ENCODE data around the gene LPIN1. TPM values are rescaled to one million over a fixed set of nuclear protein-coding genes. Genes with fewer than 3 reads are reported as not detected.
A peak's percentile ranks its signal among the peaks of the same experiment; 100 is the strongest.

Gene LPIN1
- polyA plus RNA-seq, 2 of the 4 experiments (the other 2 are of a cell fraction), result 19.2 to 27.5 TPM

GRCh38 chr2:11761259-11761658 lies 14.8 kb downstream of the LPIN1 start:
- FAIRE-seq, result no peak
- H3K27ac ChIP-seq, result no peak overlapping the region
- peaks cover 5% of the 10 kb centered on the region; the same call in 1 of the 3 replicates for H3K4me1 ChIP-seq
- DNase-seq (ENCODE audit: low read depth in 1 of 2, low spot score in 1 of 2), result no peak
- POLR2A ChIA-PET, result no interaction called here
- TF ChIP-seq NFE2L2 (conservative IDR thresholded peaks at IDR 0.05; ENCODE audit: low read length) (no peak), POLR2AphosphoS2 (conservative IDR thresholded peaks at IDR 0.05; ENCODE audit: low read length) (no peak), ELK1 (IDR thresholded peaks at IDR 0.05; ENCODE audit: low read depth, low read length) (no peak), MAZ (IDR thresholded peaks at IDR 0.05; ENCODE audit: borderline replicate concordance, low read depth, low read length) (no peak), BCL3 (IDR thresholded peaks at IDR 0.05) (no peak), JUNB (IDR thresholded peaks at IDR 0.05) (no peak), HOXB5 (CRISPR knock-in tag; IDR thresholded peaks at IDR 0.05) (no peak)
- no peak overlapping the region for H3K4me2 ChIP-seq
- WGBS (ENCODE audit: missing lambda C conversion rate), result 44% methylated on average over 2 of the region's 2 CpGs
- peak in 1 of 2 experiments; percentile 44; a peak in 2 of 6 replicates for ATAC-seq
- H3K9me3 ChIP-seq, result no peaks in the 10 kb centered on the region
- no peak overlapping the region for H3K4me3 ChIP-seq
- CTCF ChIA-PET, result interaction anchor here (1.0 to 4.9 kb wide), 9 partner anchors 11 to 629 kb away, joined by 3 to 20 read pairs (median 5); no protein-coding TSS in a partner anchor

- no peak overlapping the region for H3K4me2 ChIP-seq
- no peaks in the 10 kb centered on the region for H3K9me3 ChIP-seq
- DNase-seq (ENCODE audit: low read depth in 1 of 2, low spot score in 1 of 2) (no peak), FAIRE-seq (no peak), ATAC-seq (no peak)
- POLR2A ChIA-PET, result no interaction called here
- WGBS (ENCODE audit: missing lambda C conversion rate), result 92% methylated on average over 14 of the region's 14 CpGs
- no peak overlapping the region for H3K27ac ChIP-seq
- TF ChIP-seq JUN (IDR thresholded peaks at IDR 0.05) (no peak), HOXB5 (CRISPR knock-in tag; IDR thresholded peaks at IDR 0.05) (no peak), MYC (IDR thresholded peaks at IDR 0.05; ENCODE audit: borderline replicate concordance, low read length) (no peak), TFCP2L1 (CRISPR knock-in tag; IDR thresholded peaks at IDR 0.05) (no peak), GATA3 (IDR thresholded peaks at IDR 0.05; ENCODE audit: borderline replicate concordance) (no peak), RNF2 (IDR thresholded peaks at IDR 0.05; ENCODE audit: borderline replicate concordance, low read depth) (no peak), CEBPB (IDR thresholded peaks at IDR 0.05) (no peak), HOXB13 (CRISPR knock-in tag; IDR thresholded peaks at IDR 0.05; ENCODE audit: low read depth) (no peak), ZSCAN20 (CRISPR knock-in tag; IDR thresholded peaks at IDR 0.05) (no peak), FOXS1 (CRISPR knock-in tag; IDR thresholded peaks at IDR 0.05) (no peak), CTCF (IDR thresholded peaks at IDR 0.05) (no peak), ELK1 (IDR thresholded peaks at IDR 0.05; ENCODE audit: low read depth, low read length) (no peak), ESRRA (IDR thresholded peaks at IDR 0.05; ENCODE audit: borderline replicate concordance, low read length) (no peak), RCOR1 (IDR thresholded peaks at IDR 0.05; ENCODE audit: low read depth, low read length) (no peak), MAX (IDR thresholded peaks at IDR 0.05) (no peak), MAZ (IDR thresholded peaks at IDR 0.05; ENCODE audit: borderline replicate concordance, low read depth, low read length) (no peak)
- H3K4me3 ChIP-seq, result no peak overlapping the region
- H3K4me1 ChIP-seq, result peaks cover 5% of the 10 kb centered on the region; the same call in 1 of the 3 replicates
- CTCF ChIA-PET, result interaction anchor here (1.5 to 4.9 kb wide), 6 partner anchors 8 to 69 kb away, joined by 5 to 20 read pairs (median 10); no protein-coding TSS in a partner anchor
These were observed 15.6 kb downstream of the LPIN1 start for GRCh38 chr2:11762031-11762430.

Measured in A549 (cell line).